ENCODE results near the gene R3HDM2.
A peak's percentile ranks its signal among the peaks of the same experiment; 100 is the strongest.
"Not testable (repeated sequence)": the region's sequence is repeated elsewhere in the genome, so short reads cannot be mapped to it uniquely, and the experiment has no call there.

The R3HDM2 gene

GRCh38 chr12:57334219-57334618, 96.6 kb downstream of the R3HDM2 start:
- Histone ChIP-seq H3K9ac (ENCODE audit: low read depth, low read length) (no peak overlapping the region), H3K4me3 (ENCODE audit: low read length) (no peak overlapping the region), H3K27me3 (ENCODE audit: control insufficient read depth, insufficient read depth, low read length) (no peaks in the 10 kb centered on the region), H3K4me2 (ENCODE audit: low read length) (no peak overlapping the region), H3K36me3 (ENCODE audit: insufficient read depth, low read length) (peaks cover 6% of the 10 kb centered on the region), H3K4me1 (ENCODE audit: control insufficient read depth, insufficient read depth, low read length) (peaks cover 8% of the 10 kb centered on the region), H3K9me3 (replicated peaks; ENCODE audit: low read length) (no peaks in the 10 kb centered on the region)

- no peaks in the 10 kb centered on the region for H3K9me3 ChIP-seq (replicated peaks; ENCODE audit: low read length)
- H3K36me3 ChIP-seq (ENCODE audit: insufficient read depth, low read length): peaks cover 5% of the 10 kb centered on the region
- H3K4me2 ChIP-seq (ENCODE audit: low read length): no peak overlapping the region
- H3K27me3 ChIP-seq (ENCODE audit: control insufficient read depth, insufficient read depth, low read length): no peaks in the 10 kb centered on the region
- H3K4me3 ChIP-seq (ENCODE audit: low read length): no peak overlapping the region
- peaks cover 8% of the 10 kb centered on the region for H3K4me1 ChIP-seq (ENCODE audit: control insufficient read depth, insufficient read depth, low read length)
- H3K9ac ChIP-seq (ENCODE audit: low read depth, low read length): no peak overlapping the region
Observed at GRCh38 chr12:57332646-57333312, 98.1 kb downstream of the R3HDM2 start.

GRCh38 chr12:57330992-57331391, 99.9 kb downstream of the R3HDM2 start:
- Histone ChIP-seq H3K4me3 (ENCODE audit: low read length) (no peak overlapping the region), H3K4me2 (ENCODE audit: low read length) (no peak overlapping the region), H3K27me3 (ENCODE audit: control insufficient read depth, insufficient read depth, low read length) (no peaks in the 10 kb centered on the region), H3K9me3 (replicated peaks; ENCODE audit: low read length) (no peaks in the 10 kb centered on the region), H3K4me1 (ENCODE audit: control insufficient read depth, insufficient read depth, low read length) (peaks cover 8% of the 10 kb centered on the region), H3K36me3 (ENCODE audit: insufficient read depth, low read length) (peaks cover 12% of the 10 kb centered on the region), H3K9ac (ENCODE audit: low read depth, low read length) (no peak overlapping the region)

- H3K36me3 ChIP-seq (ENCODE audit: insufficient read depth, low read length): peaks cover 13% of the 10 kb centered on the region
- no peak overlapping the region for H3K4me2 ChIP-seq (ENCODE audit: low read length)
- H3K4me3 ChIP-seq (ENCODE audit: low read length): no peak overlapping the region
- H3K27me3 ChIP-seq (ENCODE audit: control insufficient read depth, insufficient read depth, low read length): no peaks in the 10 kb centered on the region
- no peaks in the 10 kb centered on the region for H3K9me3 ChIP-seq (replicated peaks; ENCODE audit: low read length)
- H3K9ac ChIP-seq (ENCODE audit: low read depth, low read length): no peak overlapping the region
- peaks cover 8% of the 10 kb centered on the region for H3K4me1 ChIP-seq (ENCODE audit: control insufficient read depth, insufficient read depth, low read length)
Observed at GRCh38 chr12:57329219-57329618, 101.6 kb downstream of the R3HDM2 start.

GRCh38 chr12:57325395-57325794, 105.4 kb downstream of the R3HDM2 start:
- H3K4me3 ChIP-seq (ENCODE audit: low read length): no peak overlapping the region
- peaks cover 8% of the 10 kb centered on the region for H3K36me3 ChIP-seq (ENCODE audit: insufficient read depth, low read length)
- no peaks in the 10 kb centered on the region for H3K27me3 ChIP-seq (ENCODE audit: control insufficient read depth, insufficient read depth, low read length)
- no peak overlapping the region for H3K4me2 ChIP-seq (ENCODE audit: low read length)
- no peaks in the 10 kb centered on the region for H3K9me3 ChIP-seq (replicated peaks; ENCODE audit: low read length)
- H3K9ac ChIP-seq (ENCODE audit: low read depth, low read length): no peak overlapping the region
- H3K4me1 ChIP-seq (ENCODE audit: control insufficient read depth, insufficient read depth, low read length): no peaks in the 10 kb centered on the region

- H3K27me3 ChIP-seq (ENCODE audit: control insufficient read depth, insufficient read depth, low read length): no peaks in the 10 kb centered on the region
- H3K9me3 ChIP-seq (replicated peaks; ENCODE audit: low read length): no peaks in the 10 kb centered on the region
- H3K9ac ChIP-seq (ENCODE audit: low read depth, low read length): no peak overlapping the region
- H3K4me3 ChIP-seq (ENCODE audit: low read length): no peak overlapping the region
- peaks cover 8% of the 10 kb centered on the region for H3K36me3 ChIP-seq (ENCODE audit: insufficient read depth, low read length)
- no peak overlapping the region for H3K4me2 ChIP-seq (ENCODE audit: low read length)
- no peaks in the 10 kb centered on the region for H3K4me1 ChIP-seq (ENCODE audit: control insufficient read depth, insufficient read depth, low read length)
Observed at GRCh38 chr12:57323416-57323815, 107.4 kb downstream of the R3HDM2 start.

- H3K9me3 ChIP-seq (replicated peaks; ENCODE audit: low read length): no peaks in the 10 kb centered on the region
- H3K36me3 ChIP-seq (ENCODE audit: insufficient read depth, low read length): no peaks in the 10 kb centered on the region
- no peak overlapping the region for H3K4me2 ChIP-seq (ENCODE audit: low read length)
- no peak overlapping the region for H3K4me3 ChIP-seq (ENCODE audit: low read length)
- H3K27me3 ChIP-seq (ENCODE audit: control insufficient read depth, insufficient read depth, low read length): no peaks in the 10 kb centered on the region
- no peaks in the 10 kb centered on the region for H3K4me1 ChIP-seq (ENCODE audit: control insufficient read depth, insufficient read depth, low read length)
- H3K9ac ChIP-seq (ENCODE audit: low read depth, low read length): no peak overlapping the region
Observed at GRCh38 chr12:57320639-57321038, 110.2 kb downstream of the R3HDM2 start.

- Histone ChIP-seq H3K36me3 (ENCODE audit: insufficient read depth, low read length) (no peaks in the 10 kb centered on the region), H3K9ac (ENCODE audit: low read depth, low read length) (no peak overlapping the region), H3K27me3 (ENCODE audit: control insufficient read depth, insufficient read depth, low read length) (no peaks in the 10 kb centered on the region), H3K4me3 (ENCODE audit: low read length) (no peak overlapping the region), H3K4me2 (ENCODE audit: low read length) (no peak overlapping the region), H3K9me3 (replicated peaks; ENCODE audit: low read length) (no peaks in the 10 kb centered on the region), H3K4me1 (ENCODE audit: control insufficient read depth, insufficient read depth, low read length) (no peaks in the 10 kb centered on the region)
Observed at GRCh38 chr12:57319678-57320469, 111.0 kb downstream of the R3HDM2 start.

GRCh38 chr12:57315681-57316080, 115.2 kb downstream of the R3HDM2 start:
- Histone ChIP-seq H3K9me3 (replicated peaks; ENCODE audit: low read length) (no peaks in the 10 kb centered on the region), H3K4me3 (ENCODE audit: low read length) (no peak overlapping the region), H3K36me3 (ENCODE audit: insufficient read depth, low read length) (no peaks in the 10 kb centered on the region), H3K9ac (ENCODE audit: low read depth, low read length) (no peak overlapping the region), H3K27me3 (ENCODE audit: control insufficient read depth, insufficient read depth, low read length) (no peaks in the 10 kb centered on the region), H3K4me1 (ENCODE audit: control insufficient read depth, insufficient read depth, low read length) (no peaks in the 10 kb centered on the region), H3K4me2 (ENCODE audit: low read length) (no peak overlapping the region)

- not testable (repeated sequence) for H3K4me2 ChIP-seq (ENCODE audit: low read length); H3K9me3 ChIP-seq (replicated peaks; ENCODE audit: low read length); H3K27me3 ChIP-seq (ENCODE audit: control insufficient read depth, insufficient read depth, low read length); H3K9ac ChIP-seq (ENCODE audit: low read depth, low read length); H3K4me3 ChIP-seq (ENCODE audit: low read length); H3K36me3 ChIP-seq (ENCODE audit: insufficient read depth, low read length)
- peaks cover 18% of the 10 kb centered on the region for H3K4me1 ChIP-seq (ENCODE audit: control insufficient read depth, insufficient read depth, low read length)
Observed at GRCh38 chr12:57312287-57312686, 118.6 kb downstream of the R3HDM2 start.

- Histone ChIP-seq H3K9ac (ENCODE audit: low read depth, low read length) (peak overlapping the region; percentile 19), H3K36me3 (ENCODE audit: insufficient read depth, low read length) (peaks cover 8% of the 10 kb centered on the region), H3K4me1 (ENCODE audit: control insufficient read depth, insufficient read depth, low read length) (peaks cover 18% of the 10 kb centered on the region), H3K4me2 (ENCODE audit: low read length) (peak overlapping the region; percentile 37), H3K9me3 (replicated peaks; ENCODE audit: low read length) (no peaks in the 10 kb centered on the region), H3K27me3 (ENCODE audit: control insufficient read depth, insufficient read depth, low read length) (no peaks in the 10 kb centered on the region), H3K4me3 (ENCODE audit: low read length) (no peak overlapping the region)
Observed at GRCh38 chr12:57309420-57309819, 121.4 kb downstream of the R3HDM2 start.
